WTC11 (cell line): ENCODE measurements around the gene EPB41L4B.

Experiments
- FOXJ3 ChIP-seq: sonication (generic); formaldehyde crosslinking; IDR thresholded peaks from 2 replicates; pipeline ENCODE4 v1.9.0; 2021; ENCODE audit warnings: missing genetic modification reagents, mild to moderate bottlenecking, borderline replicate concordance
- GRHL2 ChIP-seq: fragments of 250-450 bp; sonication (Bioruptor Pico); IDR thresholded peaks from 2 replicates; pipeline ENCODE4 v1.8.0; 2022; ENCODE audit warnings: mild to moderate bottlenecking, moderate library complexity; ENCODE audit not compliant: insufficient replicate concordance, severe bottlenecking
- NR3C1 ChIP-seq: sonication (generic); formaldehyde crosslinking; conservative IDR thresholded peaks from 2 replicates; pipeline ENCODE4 v1.8.1; 2023; ENCODE audit warnings: low read depth, mild to moderate bottlenecking, missing genetic modification reagents
- ZBTB21 ChIP-seq: sonication (generic); formaldehyde crosslinking; IDR thresholded peaks from 2 replicates; pipeline ENCODE4 v1.8.1; 2023; ENCODE audit warnings: mild to moderate bottlenecking, missing genetic modification reagents, borderline replicate concordance
- ZNF263 ChIP-seq: sonication (generic); formaldehyde crosslinking; IDR thresholded peaks from 2 replicates; pipeline ENCODE4 v1.8.1; 2022; ENCODE audit warnings: low read depth, mild to moderate bottlenecking, moderate library complexity, missing genetic modification reagents
- TF ChIP-seq, protein P1 (sequence below): sonication (generic); formaldehyde crosslinking; IDR thresholded peaks from 2 replicates; pipeline ENCODE4 v1.8.1; 2023; ENCODE audit warnings: mild to moderate bottlenecking, moderate library complexity, missing genetic modification reagents
- TF ChIP-seq, protein P2 (sequence below): fragments of 200-600 bp; IDR thresholded peaks from 2 replicates; pipeline ENCODE4 v1.8.0; 2022; ENCODE audit warnings: antibody characterized with exemption
- TF ChIP-seq, protein P3 (sequence below): sonication (generic); formaldehyde crosslinking; IDR thresholded peaks from 2 replicates; pipeline ENCODE4 v1.8.1; 2023; ENCODE audit warnings: mild to moderate bottlenecking, missing genetic modification reagents
- TF ChIP-seq, protein P4 (sequence below): sonication (generic); formaldehyde crosslinking; IDR thresholded peaks from 2 replicates; pipeline ENCODE4 v1.8.0; 2022; ENCODE audit warnings: missing genetic modification reagents
- TF ChIP-seq, protein P5 (sequence below): sonication (generic); formaldehyde crosslinking; IDR thresholded peaks from 2 replicates; pipeline ENCODE4 v1.8.0; 2023; ENCODE audit warnings: missing genetic modification reagents, mild to moderate bottlenecking, borderline replicate concordance
- TF ChIP-seq, protein P6 (sequence below): sonication (generic); formaldehyde crosslinking; IDR thresholded peaks from 2 replicates; pipeline ENCODE4 v1.8.0; 2022; ENCODE audit warnings: mild to moderate bottlenecking, missing genetic modification reagents
- TF ChIP-seq, protein P7 (sequence below): sonication (generic); formaldehyde crosslinking; IDR thresholded peaks from 2 replicates; pipeline ENCODE4 v1.8.1; 2023; ENCODE audit warnings: mild to moderate bottlenecking, missing genetic modification reagents, moderate library complexity

DNA sequence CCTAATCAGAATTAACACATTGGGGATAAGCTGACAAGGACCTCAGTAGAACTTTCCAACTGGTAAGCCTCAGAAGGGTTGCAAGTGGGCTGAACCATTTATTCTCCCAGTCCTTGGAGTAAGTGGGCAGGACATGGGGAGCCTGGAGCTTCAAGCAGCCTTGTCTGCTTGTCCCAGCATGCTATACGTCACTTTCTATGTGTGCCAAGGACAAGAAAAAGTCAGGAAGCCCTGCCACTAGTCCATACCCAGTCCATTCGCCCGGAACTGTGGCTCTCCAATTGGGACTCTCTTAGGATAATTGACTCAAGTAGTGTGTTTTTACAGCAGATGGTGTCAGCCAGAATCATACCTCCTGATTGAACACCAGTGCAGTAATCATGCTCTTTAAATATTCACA lies 91.2 kb downstream of the EPB41L4B start:
- TF ChIP-seq, protein P1, sequence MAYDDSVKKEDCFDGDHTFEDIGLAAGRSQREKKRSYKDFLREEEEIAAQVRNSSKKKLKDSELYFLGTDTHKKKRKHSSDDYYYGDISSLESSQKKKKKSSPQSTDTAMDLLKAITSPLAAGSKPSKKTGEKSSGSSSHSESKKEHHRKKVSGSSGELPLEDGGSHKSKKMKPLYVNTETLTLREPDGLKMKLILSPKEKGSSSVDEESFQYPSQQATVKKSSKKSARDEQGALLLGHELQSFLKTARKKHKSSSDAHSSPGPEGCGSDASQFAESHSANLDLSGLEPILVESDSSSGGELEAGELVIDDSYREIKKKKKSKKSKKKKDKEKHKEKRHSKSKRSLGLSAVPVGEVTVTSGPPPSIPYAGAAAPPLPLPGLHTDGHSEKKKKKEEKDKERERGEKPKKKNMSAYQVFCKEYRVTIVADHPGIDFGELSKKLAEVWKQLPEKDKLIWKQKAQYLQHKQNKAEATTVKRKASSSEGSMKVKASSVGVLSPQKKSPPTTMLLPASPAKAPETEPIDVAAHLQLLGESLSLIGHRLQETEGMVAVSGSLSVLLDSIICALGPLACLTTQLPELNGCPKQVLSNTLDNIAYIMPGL (CRISPR knock-in tag): no peak
- no peak for TF ChIP-seq GRHL2 (CRISPR knock-in tag)
- TF ChIP-seq, protein P2, sequence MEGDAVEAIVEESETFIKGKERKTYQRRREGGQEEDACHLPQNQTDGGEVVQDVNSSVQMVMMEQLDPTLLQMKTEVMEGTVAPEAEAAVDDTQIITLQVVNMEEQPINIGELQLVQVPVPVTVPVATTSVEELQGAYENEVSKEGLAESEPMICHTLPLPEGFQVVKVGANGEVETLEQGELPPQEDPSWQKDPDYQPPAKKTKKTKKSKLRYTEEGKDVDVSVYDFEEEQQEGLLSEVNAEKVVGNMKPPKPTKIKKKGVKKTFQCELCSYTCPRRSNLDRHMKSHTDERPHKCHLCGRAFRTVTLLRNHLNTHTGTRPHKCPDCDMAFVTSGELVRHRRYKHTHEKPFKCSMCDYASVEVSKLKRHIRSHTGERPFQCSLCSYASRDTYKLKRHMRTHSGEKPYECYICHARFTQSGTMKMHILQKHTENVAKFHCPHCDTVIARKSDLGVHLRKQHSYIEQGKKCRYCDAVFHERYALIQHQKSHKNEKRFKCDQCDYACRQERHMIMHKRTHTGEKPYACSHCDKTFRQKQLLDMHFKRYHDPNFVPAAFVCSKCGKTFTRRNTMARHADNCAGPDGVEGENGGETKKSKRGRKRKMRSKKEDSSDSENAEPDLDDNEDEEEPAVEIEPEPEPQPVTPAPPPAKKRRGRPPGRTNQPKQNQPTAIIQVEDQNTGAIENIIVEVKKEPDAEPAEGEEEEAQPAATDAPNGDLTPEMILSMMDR: no peak
- TF ChIP-seq FOXJ3: no peak
- TF ChIP-seq, protein P3, sequence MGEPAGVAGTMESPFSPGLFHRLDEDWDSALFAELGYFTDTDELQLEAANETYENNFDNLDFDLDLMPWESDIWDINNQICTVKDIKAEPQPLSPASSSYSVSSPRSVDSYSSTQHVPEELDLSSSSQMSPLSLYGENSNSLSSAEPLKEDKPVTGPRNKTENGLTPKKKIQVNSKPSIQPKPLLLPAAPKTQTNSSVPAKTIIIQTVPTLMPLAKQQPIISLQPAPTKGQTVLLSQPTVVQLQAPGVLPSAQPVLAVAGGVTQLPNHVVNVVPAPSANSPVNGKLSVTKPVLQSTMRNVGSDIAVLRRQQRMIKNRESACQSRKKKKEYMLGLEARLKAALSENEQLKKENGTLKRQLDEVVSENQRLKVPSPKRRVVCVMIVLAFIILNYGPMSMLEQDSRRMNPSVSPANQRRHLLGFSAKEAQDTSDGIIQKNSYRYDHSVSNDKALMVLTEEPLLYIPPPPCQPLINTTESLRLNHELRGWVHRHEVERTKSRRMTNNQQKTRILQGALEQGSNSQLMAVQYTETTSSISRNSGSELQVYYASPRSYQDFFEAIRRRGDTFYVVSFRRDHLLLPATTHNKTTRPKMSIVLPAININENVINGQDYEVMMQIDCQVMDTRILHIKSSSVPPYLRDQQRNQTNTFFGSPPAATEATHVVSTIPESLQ (CRISPR knock-in tag): no peak
- TF ChIP-seq, protein P4, sequence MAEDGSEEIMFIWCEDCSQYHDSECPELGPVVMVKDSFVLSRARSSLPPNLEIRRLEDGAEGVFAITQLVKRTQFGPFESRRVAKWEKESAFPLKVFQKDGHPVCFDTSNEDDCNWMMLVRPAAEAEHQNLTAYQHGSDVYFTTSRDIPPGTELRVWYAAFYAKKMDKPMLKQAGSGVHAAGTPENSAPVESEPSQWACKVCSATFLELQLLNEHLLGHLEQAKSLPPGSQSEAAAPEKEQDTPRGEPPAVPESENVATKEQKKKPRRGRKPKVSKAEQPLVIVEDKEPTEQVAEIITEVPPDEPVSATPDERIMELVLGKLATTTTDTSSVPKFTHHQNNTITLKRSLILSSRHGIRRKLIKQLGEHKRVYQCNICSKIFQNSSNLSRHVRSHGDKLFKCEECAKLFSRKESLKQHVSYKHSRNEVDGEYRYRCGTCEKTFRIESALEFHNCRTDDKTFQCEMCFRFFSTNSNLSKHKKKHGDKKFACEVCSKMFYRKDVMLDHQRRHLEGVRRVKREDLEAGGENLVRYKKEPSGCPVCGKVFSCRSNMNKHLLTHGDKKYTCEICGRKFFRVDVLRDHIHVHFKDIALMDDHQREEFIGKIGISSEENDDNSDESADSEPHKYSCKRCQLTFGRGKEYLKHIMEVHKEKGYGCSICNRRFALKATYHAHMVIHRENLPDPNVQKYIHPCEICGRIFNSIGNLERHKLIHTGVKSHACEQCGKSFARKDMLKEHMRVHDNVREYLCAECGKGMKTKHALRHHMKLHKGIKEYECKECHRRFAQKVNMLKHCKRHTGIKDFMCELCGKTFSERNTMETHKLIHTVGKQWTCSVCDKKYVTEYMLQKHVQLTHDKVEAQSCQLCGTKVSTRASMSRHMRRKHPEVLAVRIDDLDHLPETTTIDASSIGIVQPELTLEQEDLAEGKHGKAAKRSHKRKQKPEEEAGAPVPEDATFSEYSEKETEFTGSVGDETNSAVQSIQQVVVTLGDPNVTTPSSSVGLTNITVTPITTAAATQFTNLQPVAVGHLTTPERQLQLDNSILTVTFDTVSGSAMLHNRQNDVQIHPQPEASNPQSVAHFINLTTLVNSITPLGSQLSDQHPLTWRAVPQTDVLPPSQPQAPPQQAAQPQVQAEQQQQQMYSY (CRISPR knock-in tag): no peak
- no peak for TF ChIP-seq ZBTB21 (CRISPR knock-in tag)
- TF ChIP-seq, protein P5, sequence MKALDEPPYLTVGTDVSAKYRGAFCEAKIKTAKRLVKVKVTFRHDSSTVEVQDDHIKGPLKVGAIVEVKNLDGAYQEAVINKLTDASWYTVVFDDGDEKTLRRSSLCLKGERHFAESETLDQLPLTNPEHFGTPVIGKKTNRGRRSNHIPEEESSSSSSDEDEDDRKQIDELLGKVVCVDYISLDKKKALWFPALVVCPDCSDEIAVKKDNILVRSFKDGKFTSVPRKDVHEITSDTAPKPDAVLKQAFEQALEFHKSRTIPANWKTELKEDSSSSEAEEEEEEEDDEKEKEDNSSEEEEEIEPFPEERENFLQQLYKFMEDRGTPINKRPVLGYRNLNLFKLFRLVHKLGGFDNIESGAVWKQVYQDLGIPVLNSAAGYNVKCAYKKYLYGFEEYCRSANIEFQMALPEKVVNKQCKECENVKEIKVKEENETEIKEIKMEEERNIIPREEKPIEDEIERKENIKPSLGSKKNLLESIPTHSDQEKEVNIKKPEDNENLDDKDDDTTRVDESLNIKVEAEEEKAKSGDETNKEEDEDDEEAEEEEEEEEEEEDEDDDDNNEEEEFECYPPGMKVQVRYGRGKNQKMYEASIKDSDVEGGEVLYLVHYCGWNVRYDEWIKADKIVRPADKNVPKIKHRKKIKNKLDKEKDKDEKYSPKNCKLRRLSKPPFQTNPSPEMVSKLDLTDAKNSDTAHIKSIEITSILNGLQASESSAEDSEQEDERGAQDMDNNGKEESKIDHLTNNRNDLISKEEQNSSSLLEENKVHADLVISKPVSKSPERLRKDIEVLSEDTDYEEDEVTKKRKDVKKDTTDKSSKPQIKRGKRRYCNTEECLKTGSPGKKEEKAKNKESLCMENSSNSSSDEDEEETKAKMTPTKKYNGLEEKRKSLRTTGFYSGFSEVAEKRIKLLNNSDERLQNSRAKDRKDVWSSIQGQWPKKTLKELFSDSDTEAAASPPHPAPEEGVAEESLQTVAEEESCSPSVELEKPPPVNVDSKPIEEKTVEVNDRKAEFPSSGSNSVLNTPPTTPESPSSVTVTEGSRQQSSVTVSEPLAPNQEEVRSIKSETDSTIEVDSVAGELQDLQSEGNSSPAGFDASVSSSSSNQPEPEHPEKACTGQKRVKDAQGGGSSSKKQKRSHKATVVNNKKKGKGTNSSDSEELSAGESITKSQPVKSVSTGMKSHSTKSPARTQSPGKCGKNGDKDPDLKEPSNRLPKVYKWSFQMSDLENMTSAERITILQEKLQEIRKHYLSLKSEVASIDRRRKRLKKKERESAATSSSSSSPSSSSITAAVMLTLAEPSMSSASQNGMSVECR: no peak
- TF ChIP-seq, protein P6, sequence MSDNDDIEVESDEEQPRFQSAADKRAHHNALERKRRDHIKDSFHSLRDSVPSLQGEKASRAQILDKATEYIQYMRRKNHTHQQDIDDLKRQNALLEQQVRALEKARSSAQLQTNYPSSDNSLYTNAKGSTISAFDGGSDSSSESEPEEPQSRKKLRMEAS: no peak
- TF ChIP-seq ZNF263 (CRISPR knock-in tag): no peak
- TF ChIP-seq, protein P7, sequence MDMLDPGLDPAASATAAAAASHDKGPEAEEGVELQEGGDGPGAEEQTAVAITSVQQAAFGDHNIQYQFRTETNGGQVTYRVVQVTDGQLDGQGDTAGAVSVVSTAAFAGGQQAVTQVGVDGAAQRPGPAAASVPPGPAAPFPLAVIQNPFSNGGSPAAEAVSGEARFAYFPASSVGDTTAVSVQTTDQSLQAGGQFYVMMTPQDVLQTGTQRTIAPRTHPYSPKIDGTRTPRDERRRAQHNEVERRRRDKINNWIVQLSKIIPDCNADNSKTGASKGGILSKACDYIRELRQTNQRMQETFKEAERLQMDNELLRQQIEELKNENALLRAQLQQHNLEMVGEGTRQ (CRISPR knock-in tag): no peak
- no peak for TF ChIP-seq NR3C1 (CRISPR knock-in tag)
